COLO829 (cell line): ENCODE results near the gene MIXL1.
"Not testable (repeated sequence)": the region's sequence is repeated elsewhere in the genome, so short reads cannot be mapped to it uniquely, and the experiment has no call there.

ENCODE experiments used
- DNase-seq: peaks from one replicate; pipeline ENCODE4 v3.0.0; 2012; ENCODE audit warnings: low spot score

MIXL1 gene

GRCh38 chr1:226215239-226215638 is 8.2 kb upstream of the MIXL1 start:
- DNase-seq, result no peak

- DNase-seq, result no peak
Observed at GRCh38 chr1:226216056-226216455, 7.4 kb upstream of the MIXL1 start.

- DNase-seq, result no peak
Observed at GRCh38 chr1:226217273-226217672, 6.2 kb upstream of the MIXL1 start.

GRCh38 chr1:226220473-226221189 is 2.8 kb upstream of the MIXL1 start:
- no peak for DNase-seq

GRCh38 chr1:226222686-226223085 is 778 bp upstream of the MIXL1 start:
- no peak for DNase-seq

- no peak for DNase-seq
Observed at GRCh38 chr1:226223786-226224244, 351 bp downstream of the MIXL1 start.

- no peak for DNase-seq
Observed at GRCh38 chr1:226226601-226227000, 3.1 kb downstream of the MIXL1 start.

- no peak for DNase-seq
Observed at GRCh38 chr1:226233293-226233692, 9.8 kb downstream of the MIXL1 start.

GRCh38 chr1:226233806-226234205 is 10.3 kb downstream of the MIXL1 start:
- DNase-seq, result no peak

GRCh38 chr1:226236826-226237225 is 13.4 kb downstream of the MIXL1 start:
- DNase-seq, result no peak

GRCh38 chr1:226239421-226239820 is 16.0 kb downstream of the MIXL1 start:
- DNase-seq, result no peak

- no peak for DNase-seq
Observed at GRCh38 chr1:226248091-226248490, 24.6 kb downstream of the MIXL1 start.

GRCh38 chr1:226248796-226249195 is 25.3 kb downstream of the MIXL1 start:
- DNase-seq, result no peak

- DNase-seq, result no peak
Observed at GRCh38 chr1:226250511-226250910, 27.0 kb downstream of the MIXL1 start.

GRCh38 chr1:226252841-226253240 is 29.4 kb downstream of the MIXL1 start:
- DNase-seq, result not testable (repeated sequence)

- no peak for DNase-seq
Observed at GRCh38 chr1:226253933-226254332, 30.5 kb downstream of the MIXL1 start.

- no peak for DNase-seq
Observed at GRCh38 chr1:226255380-226255779, 31.9 kb downstream of the MIXL1 start.

- DNase-seq, result no peak
Observed at GRCh38 chr1:226261818-226262217, 38.4 kb downstream of the MIXL1 start.

GRCh38 chr1:226268421-226269124 is 45.1 kb downstream of the MIXL1 start:
- peak; percentile 14 for DNase-seq

GRCh38 chr1:226272233-226272902 is 48.9 kb downstream of the MIXL1 start:
- DNase-seq, result not testable (repeated sequence)

GRCh38 chr1:226274138-226274537 is 50.7 kb downstream of the MIXL1 start:
- DNase-seq, result no peak

GRCh38 chr1:226276077-226276682 is 52.7 kb downstream of the MIXL1 start:
- DNase-seq, result no peak
